NT2/D1 (cell line): ENCODE measurements around the gene TRIOBP.

ENCODE experiments used
- DNase-seq: peaks from one replicate; pipeline ENCODE4 v3.0.0-alpha.2; 2011; ENCODE audit warnings: low read depth, low spot score
- H3K27me3 ChIP-seq: 2 replicates; pipeline ENCODE4 v1.6.0; 2011; ENCODE audit warnings: mild to moderate bottlenecking; ENCODE audit not compliant: insufficient read length, insufficient read depth
- H3K36me3 ChIP-seq: 2 replicates; pipeline ENCODE4 v1.6.1; 2011; ENCODE audit warnings: mild to moderate bottlenecking, low read length, mixed read lengths; ENCODE audit not compliant: insufficient read depth, insufficient read length
- H3K4me1 ChIP-seq: 2 replicates; pipeline ENCODE4 v1.5.1; 2011; ENCODE audit not compliant: insufficient read depth, insufficient read length
- H3K4me3 ChIP-seq: 2 replicates; pipeline ENCODE4 v1.5.1; 2011; ENCODE audit warnings: low read depth; ENCODE audit not compliant: insufficient read length
- H3K9ac ChIP-seq: 2 replicates; pipeline ENCODE4 v1.6.0; 2011; ENCODE audit warnings: low read depth; ENCODE audit not compliant: insufficient read length
- H3K9me3 ChIP-seq: 2 replicates; pipeline ENCODE4 v1.5.1; 2011; ENCODE audit warnings: mild to moderate bottlenecking, low read length; ENCODE audit not compliant: insufficient read depth
- SUZ12 ChIP-seq: IDR thresholded peaks from 2 replicates; pipeline ENCODE4 v1.6.1; 2011; ENCODE audit not compliant: insufficient read length, insufficient read depth; ENCODE audit errors: extremely low read depth
- YY1 ChIP-seq: IDR thresholded peaks from 2 replicates; pipeline ENCODE4 v1.6.1; 2011; ENCODE audit not compliant: insufficient read length, insufficient read depth
- ZNF274 ChIP-seq: IDR thresholded peaks from 2 replicates; pipeline ENCODE4 v1.6.1; 2011; ENCODE audit warnings: mild to moderate bottlenecking, low read depth, low read length

The TRIOBP gene

DNA sequence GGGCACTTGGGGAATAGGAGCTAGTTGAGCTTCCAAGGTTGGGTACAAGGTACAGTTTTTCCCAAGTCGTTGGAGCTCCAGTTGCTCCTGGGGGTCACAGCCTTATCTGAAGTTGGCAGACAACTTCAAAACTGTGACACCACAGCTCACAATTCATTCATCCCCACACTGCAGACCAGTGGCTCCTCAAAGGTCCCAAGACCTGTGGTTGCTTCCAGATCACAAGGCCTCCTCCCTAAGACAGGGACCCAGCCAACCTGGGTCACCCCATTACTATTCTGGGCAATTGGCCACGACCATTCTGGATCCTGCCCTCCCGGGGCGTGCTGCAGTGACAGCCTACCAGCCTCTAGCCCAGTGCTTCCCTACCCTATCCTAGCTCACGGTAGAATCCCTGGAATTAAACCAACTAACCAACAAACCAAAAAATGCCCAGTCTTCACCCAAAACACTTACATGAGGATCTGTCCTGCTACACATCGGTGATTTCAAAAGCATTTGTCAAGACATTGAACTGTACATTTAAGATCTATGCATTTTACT lies 39.2 kb upstream of the TRIOBP start:
- H3K36me3 ChIP-seq, result peaks cover 27% of the 10 kb centered on the region
- TF ChIP-seq YY1 (no peak), ZNF274 (no peak)
- peaks cover 17% of the 10 kb centered on the region for H3K4me1 ChIP-seq
- peak overlapping the region; percentile 71 for H3K9ac ChIP-seq
- no peak for DNase-seq
- H3K9me3 ChIP-seq, result no peaks in the 10 kb centered on the region
- no peaks in the 10 kb centered on the region for H3K27me3 ChIP-seq
- H3K4me3 ChIP-seq, result peak overlapping the region; percentile 42

DNA sequence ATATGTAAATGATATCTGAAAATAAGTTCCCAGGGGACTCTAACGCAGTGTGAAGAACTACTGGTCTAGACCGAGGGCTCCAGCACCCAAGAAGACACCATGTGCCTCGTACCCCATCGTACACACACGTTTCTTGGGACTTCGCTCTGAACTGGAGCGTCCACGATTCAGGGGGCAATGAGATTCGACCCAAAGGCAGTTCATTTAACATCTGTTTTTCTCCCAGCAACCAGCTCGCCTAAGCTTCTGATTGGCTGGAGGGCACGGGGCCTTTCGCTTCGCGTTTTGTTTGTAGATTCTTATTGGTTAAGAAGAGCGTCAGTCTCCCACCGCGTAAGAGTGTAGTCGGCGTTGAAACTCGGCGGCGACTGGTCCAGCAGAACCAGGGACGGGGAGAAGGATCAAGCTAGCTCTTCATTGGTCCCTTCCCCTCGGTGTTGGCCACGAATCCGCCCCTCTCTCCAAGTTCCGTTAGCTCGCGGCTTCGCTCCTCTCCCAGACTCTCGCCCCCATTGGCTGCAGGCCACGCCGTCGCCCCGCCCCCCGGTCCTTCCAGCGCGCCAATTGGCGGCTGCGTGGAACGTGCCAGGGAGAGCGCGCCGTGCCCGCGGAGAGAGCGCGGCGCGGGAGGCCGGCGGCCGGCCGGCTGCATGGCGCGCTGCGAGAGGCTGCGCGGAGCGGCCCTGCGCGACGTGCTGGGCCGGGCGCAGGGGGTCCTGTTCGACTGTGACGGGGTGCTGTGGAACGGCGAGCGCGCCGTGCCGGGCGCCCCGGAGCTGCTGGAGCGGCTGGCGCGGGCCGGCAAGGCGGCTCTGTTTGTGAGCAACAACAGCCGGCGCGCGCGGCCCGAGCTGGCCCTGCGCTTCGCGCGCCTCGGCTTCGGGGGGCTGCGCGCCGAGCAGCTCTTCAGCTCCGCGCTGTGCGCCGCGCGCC lies 38.4 kb upstream of the TRIOBP start, which contains the start of gene PDXP:
TSS of gene PDXP (plus strand) at position 591 of the 933 bp plus-strand sequence. CDS start at position 651, 60 bp downstream.
- H3K4me3 ChIP-seq, result peak within 1 kb of the TSS; percentile 88
- peak; percentile 98 for DNase-seq
- H3K9me3 ChIP-seq, result no peaks in the 10 kb centered on the region
- TF ChIP-seq SUZ12, result no peak
- no peak for TF ChIP-seq ZNF274
- TF ChIP-seq YY1, result no peak
- H3K36me3 ChIP-seq, result peaks cover 24% of the 10 kb centered on the region
- no peaks in the 10 kb centered on the region for H3K27me3 ChIP-seq
- H3K9ac ChIP-seq, result peak within 1 kb of the TSS; percentile 90
- H3K4me1 ChIP-seq, result peaks cover 17% of the 10 kb centered on the region

DNA sequence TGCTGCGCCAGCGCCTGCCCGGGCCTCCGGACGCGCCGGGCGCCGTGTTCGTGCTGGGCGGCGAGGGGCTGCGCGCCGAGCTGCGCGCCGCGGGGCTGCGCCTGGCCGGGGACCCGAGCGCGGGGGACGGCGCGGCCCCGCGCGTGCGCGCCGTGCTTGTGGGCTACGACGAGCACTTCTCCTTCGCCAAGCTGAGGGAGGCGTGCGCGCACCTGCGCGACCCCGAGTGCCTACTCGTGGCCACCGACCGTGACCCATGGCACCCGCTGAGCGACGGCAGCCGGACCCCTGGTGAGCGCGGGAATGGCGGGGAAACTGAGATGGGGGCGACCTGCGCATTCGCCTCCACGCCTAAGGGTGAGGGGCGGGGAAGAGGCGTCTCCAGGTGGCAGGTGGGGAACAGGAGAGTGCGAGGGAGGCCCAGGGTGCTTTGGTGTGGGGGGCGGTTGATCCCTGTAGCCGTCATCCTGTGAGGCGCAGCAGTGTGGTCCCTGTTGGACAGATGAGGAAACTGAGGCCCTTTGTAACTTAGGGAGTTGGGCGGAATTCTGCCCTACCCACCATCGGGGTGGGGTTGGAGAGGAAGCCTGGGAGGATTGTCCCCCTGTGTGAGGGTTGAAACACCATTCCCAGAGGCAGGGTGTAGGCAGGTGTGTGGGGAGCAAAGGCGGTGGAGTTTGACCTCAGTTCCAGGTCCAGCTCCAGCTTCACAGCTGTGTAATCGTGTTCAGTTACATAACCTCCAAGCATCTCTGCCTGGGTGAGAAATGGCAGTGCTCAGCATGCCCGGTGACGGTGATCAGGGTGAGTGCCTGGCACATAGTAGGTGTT lies 37.6 kb upstream of the TRIOBP start:
- Histone ChIP-seq H3K9me3 (no peaks in the 10 kb centered on the region), H3K36me3 (peaks cover 18% of the 10 kb centered on the region), H3K4me1 (peaks cover 17% of the 10 kb centered on the region), H3K27me3 (no peaks in the 10 kb centered on the region), H3K9ac (peak overlapping the region; percentile 90), H3K4me3 (peak overlapping the region; percentile 88)
- DNase-seq, result no peak
- TF ChIP-seq ZNF274, result no peak
- TF ChIP-seq YY1, result no peak
- no peak for TF ChIP-seq SUZ12

GRCh38 chr22:37659897-37660708 lies 36.7 kb upstream of the TRIOBP start:
- peaks cover 19% of the 10 kb centered on the region for H3K36me3 ChIP-seq
- no peaks in the 10 kb centered on the region for H3K9me3 ChIP-seq
- peaks cover 17% of the 10 kb centered on the region for H3K4me1 ChIP-seq
- no peaks in the 10 kb centered on the region for H3K27me3 ChIP-seq
- H3K9ac ChIP-seq, result peak overlapping the region; percentile 90
- no peak for DNase-seq
- TF ChIP-seq ZNF274 (no peak), YY1 (no peak), SUZ12 (no peak)
- peak overlapping the region; percentile 88 for H3K4me3 ChIP-seq

- TF ChIP-seq SUZ12, result no peak
- TF ChIP-seq ZNF274, result no peak
- no peak for TF ChIP-seq YY1
- no peak overlapping the region for H3K4me3 ChIP-seq
These were observed 36.2 kb upstream of the TRIOBP start for GRCh38 chr22:37660709-37661045.

GRCh38 chr22:37661160-37661924 lies 35.5 kb upstream of the TRIOBP start:
- TF ChIP-seq ZNF274, result no peak
- TF ChIP-seq SUZ12, result no peak
- TF ChIP-seq YY1, result no peak
- Histone ChIP-seq H3K9ac (no peak overlapping the region), H3K27me3 (no peaks in the 10 kb centered on the region), H3K4me3 (no peak overlapping the region), H3K9me3 (no peaks in the 10 kb centered on the region), H3K36me3 (peaks cover 31% of the 10 kb centered on the region), H3K4me1 (peaks cover 17% of the 10 kb centered on the region)
- DNase-seq, result no peak

More at GRCh38 chr22:37660709-37661045, 36.2 kb upstream of the TRIOBP start:
- Histone ChIP-seq H3K4me1 (peaks cover 17% of the 10 kb centered on the region), H3K27me3 (no peaks in the 10 kb centered on the region), H3K36me3 (peaks cover 25% of the 10 kb centered on the region), H3K9ac (no peak overlapping the region), H3K9me3 (no peaks in the 10 kb centered on the region)
- DNase-seq, result no peak
